Measurements from ENCODE around the gene ADGRB3.

DNA sequence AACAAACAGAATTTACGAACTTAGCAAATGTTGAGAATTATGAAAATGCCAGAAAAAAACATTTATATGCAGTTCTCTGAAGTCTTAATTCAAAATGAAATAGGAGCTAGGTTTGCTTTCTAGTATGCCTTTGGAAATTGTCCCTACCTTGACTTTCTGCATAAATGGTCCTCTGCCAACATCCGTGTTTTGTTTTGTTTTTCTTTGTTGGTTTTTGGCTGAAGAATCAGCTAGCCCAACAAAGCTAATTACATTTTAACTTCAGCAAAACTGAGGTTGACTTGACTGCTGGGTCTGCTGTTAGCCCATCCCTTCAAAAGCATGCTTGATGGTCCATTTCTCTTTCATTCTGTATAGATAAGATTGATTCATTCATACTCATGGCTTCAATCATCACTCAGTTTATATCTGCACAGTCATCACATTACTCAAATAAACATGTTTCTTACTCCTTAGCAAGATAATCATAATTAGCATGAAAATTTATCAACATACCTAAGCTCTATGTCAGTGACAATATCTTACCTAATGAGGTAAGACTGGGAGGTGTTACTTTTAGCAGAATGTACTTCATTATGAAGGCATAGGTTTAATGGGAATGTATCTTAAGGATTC lies 76.4 kb downstream of the ADGRB3 start:
- TF ChIP-seq EZH2 (IDR thresholded peaks at IDR 0.05; ENCODE audit: insufficient read depth, poor library complexity, severe bottlenecking) (no peak), EZH2phosphoT487 (IDR thresholded peaks at IDR 0.05; ENCODE audit: insufficient read depth, low read depth) (no peak)
